ENCODE results near the gene HOOK1.
"Not testable (repeated sequence)": the region's sequence is repeated elsewhere in the genome, so short reads cannot be mapped to it uniquely, and the experiment has no call there.

Gene HOOK1

GRCh38 chr1:59898927-59899326, 84.2 kb downstream of the HOOK1 start:
- no peaks in the 10 kb centered on the region for H3K9me3 Mint-ChIP-seq
- H3K4me1 Mint-ChIP-seq (ENCODE audit: low read depth): peaks cover under 1% of the 10 kb centered on the region
- H3K4me3 Mint-ChIP-seq: no peak overlapping the region
- no peaks in the 10 kb centered on the region for H3K27me3 Mint-ChIP-seq
- no peaks in the 10 kb centered on the region for H3K36me3 Mint-ChIP-seq (ENCODE audit: low read depth)
- H3K27ac Mint-ChIP-seq: no peak overlapping the region

GRCh38 chr1:59900640-59901039, 85.9 kb downstream of the HOOK1 start:
- no peak overlapping the region for H3K4me3 Mint-ChIP-seq
- no peak overlapping the region for H3K27ac Mint-ChIP-seq
- H3K4me1 Mint-ChIP-seq (ENCODE audit: low read depth): no peaks in the 10 kb centered on the region
- no peaks in the 10 kb centered on the region for H3K27me3 Mint-ChIP-seq
- H3K36me3 Mint-ChIP-seq (ENCODE audit: low read depth): no peaks in the 10 kb centered on the region
- H3K9me3 Mint-ChIP-seq: no peaks in the 10 kb centered on the region

GRCh38 chr1:59901770-59902388, 87.1 kb downstream of the HOOK1 start:
- H3K27ac Mint-ChIP-seq: no peak overlapping the region
- no peaks in the 10 kb centered on the region for H3K27me3 Mint-ChIP-seq
- peaks cover 5% of the 10 kb centered on the region for H3K36me3 Mint-ChIP-seq (ENCODE audit: low read depth)
- H3K9me3 Mint-ChIP-seq: no peaks in the 10 kb centered on the region
- no peaks in the 10 kb centered on the region for H3K4me1 Mint-ChIP-seq (ENCODE audit: low read depth)
- no peak overlapping the region for H3K4me3 Mint-ChIP-seq

- Mint-ChIP-seq H3K27me3 (no peaks in the 10 kb centered on the region), H3K4me3 (no peak overlapping the region), H3K9me3 (no peaks in the 10 kb centered on the region), H3K4me1 (ENCODE audit: low read depth) (no peaks in the 10 kb centered on the region), H3K36me3 (ENCODE audit: low read depth) (peaks cover 10% of the 10 kb centered on the region), H3K27ac (no peak overlapping the region)
Measured at GRCh38 chr1:59903141-59903754, 88.5 kb downstream of the HOOK1 start.

- Mint-ChIP-seq H3K36me3 (ENCODE audit: low read depth) (peaks cover 14% of the 10 kb centered on the region), H3K4me1 (ENCODE audit: low read depth) (no peaks in the 10 kb centered on the region), H3K27me3 (no peaks in the 10 kb centered on the region), H3K27ac (no peak overlapping the region), H3K4me3 (no peak overlapping the region), H3K9me3 (no peaks in the 10 kb centered on the region)
Measured at GRCh38 chr1:59906931-59907330, 92.2 kb downstream of the HOOK1 start.

- no peak overlapping the region for H3K27ac Mint-ChIP-seq
- no peaks in the 10 kb centered on the region for H3K9me3 Mint-ChIP-seq
- no peaks in the 10 kb centered on the region for H3K4me1 Mint-ChIP-seq (ENCODE audit: low read depth)
- peaks cover 14% of the 10 kb centered on the region for H3K36me3 Mint-ChIP-seq (ENCODE audit: low read depth)
- no peaks in the 10 kb centered on the region for H3K27me3 Mint-ChIP-seq
- no peak overlapping the region for H3K4me3 Mint-ChIP-seq
Measured at GRCh38 chr1:59908084-59908483, 93.3 kb downstream of the HOOK1 start.

GRCh38 chr1:59908682-59909081, 93.9 kb downstream of the HOOK1 start:
- H3K36me3 Mint-ChIP-seq (ENCODE audit: low read depth): peaks cover 14% of the 10 kb centered on the region
- H3K4me3 Mint-ChIP-seq: no peak overlapping the region
- H3K4me1 Mint-ChIP-seq (ENCODE audit: low read depth): no peaks in the 10 kb centered on the region
- no peaks in the 10 kb centered on the region for H3K9me3 Mint-ChIP-seq
- no peaks in the 10 kb centered on the region for H3K27me3 Mint-ChIP-seq
- H3K27ac Mint-ChIP-seq: no peak overlapping the region

- H3K27ac Mint-ChIP-seq; H3K4me1 Mint-ChIP-seq (ENCODE audit: low read depth); H3K4me3 Mint-ChIP-seq; H3K36me3 Mint-ChIP-seq (ENCODE audit: low read depth); H3K27me3 Mint-ChIP-seq; H3K9me3 Mint-ChIP-seq: not testable (repeated sequence)
Measured at GRCh38 chr1:59914791-59915286, 100.1 kb downstream of the HOOK1 start.

GRCh38 chr1:59915516-59915915, 100.8 kb downstream of the HOOK1 start:
- no peaks in the 10 kb centered on the region for H3K9me3 Mint-ChIP-seq
- H3K36me3 Mint-ChIP-seq (ENCODE audit: low read depth): no peaks in the 10 kb centered on the region
- no peak overlapping the region for H3K4me3 Mint-ChIP-seq
- no peaks in the 10 kb centered on the region for H3K27me3 Mint-ChIP-seq
- H3K27ac Mint-ChIP-seq: no peak overlapping the region
- H3K4me1 Mint-ChIP-seq (ENCODE audit: low read depth): no peaks in the 10 kb centered on the region

GRCh38 chr1:59917026-59917784, 102.5 kb downstream of the HOOK1 start:
- no peaks in the 10 kb centered on the region for H3K27me3 Mint-ChIP-seq
- H3K4me1 Mint-ChIP-seq (ENCODE audit: low read depth): no peaks in the 10 kb centered on the region
- no peaks in the 10 kb centered on the region for H3K36me3 Mint-ChIP-seq (ENCODE audit: low read depth)
- no peak overlapping the region for H3K27ac Mint-ChIP-seq
- H3K9me3 Mint-ChIP-seq: no peaks in the 10 kb centered on the region
- no peak overlapping the region for H3K4me3 Mint-ChIP-seq

GRCh38 chr1:59917785-59918180, 103.0 kb downstream of the HOOK1 start:
- H3K4me1 Mint-ChIP-seq (ENCODE audit: low read depth): no peaks in the 10 kb centered on the region
- H3K36me3 Mint-ChIP-seq (ENCODE audit: low read depth): no peaks in the 10 kb centered on the region
- H3K27ac Mint-ChIP-seq: no peak overlapping the region
- H3K27me3 Mint-ChIP-seq: no peaks in the 10 kb centered on the region
- no peaks in the 10 kb centered on the region for H3K9me3 Mint-ChIP-seq
- H3K4me3 Mint-ChIP-seq: no peak overlapping the region

GRCh38 chr1:59919746-59920145, 105.0 kb downstream of the HOOK1 start:
- H3K27ac Mint-ChIP-seq: no peak overlapping the region
- no peaks in the 10 kb centered on the region for H3K36me3 Mint-ChIP-seq (ENCODE audit: low read depth)
- H3K4me3 Mint-ChIP-seq: no peak overlapping the region
- peaks cover 9% of the 10 kb centered on the region for H3K9me3 Mint-ChIP-seq
- no peaks in the 10 kb centered on the region for H3K4me1 Mint-ChIP-seq (ENCODE audit: low read depth)
- H3K27me3 Mint-ChIP-seq: no peaks in the 10 kb centered on the region

- not testable (repeated sequence) for H3K27me3 Mint-ChIP-seq; H3K36me3 Mint-ChIP-seq (ENCODE audit: low read depth); H3K4me3 Mint-ChIP-seq; H3K4me1 Mint-ChIP-seq (ENCODE audit: low read depth); H3K27ac Mint-ChIP-seq
- peaks cover 14% of the 10 kb centered on the region for H3K9me3 Mint-ChIP-seq
Measured at GRCh38 chr1:59921258-59921899, 106.6 kb downstream of the HOOK1 start.

- no peak overlapping the region for H3K4me3 Mint-ChIP-seq
- H3K4me1 Mint-ChIP-seq (ENCODE audit: low read depth): peaks cover 14% of the 10 kb centered on the region
- no peaks in the 10 kb centered on the region for H3K36me3 Mint-ChIP-seq (ENCODE audit: low read depth)
- H3K27ac Mint-ChIP-seq: no peak overlapping the region
- peaks cover 14% of the 10 kb centered on the region for H3K9me3 Mint-ChIP-seq
- H3K27me3 Mint-ChIP-seq: peaks cover 34% of the 10 kb centered on the region
Measured at GRCh38 chr1:59924653-59925052, 109.9 kb downstream of the HOOK1 start.
